Measurements from ENCODE around the gene GLRX2.
"Not testable (repeated sequence)": the region's sequence is repeated elsewhere in the genome, so short reads cannot be mapped to it uniquely, and the experiment has no call there.

Gene GLRX2

DNA sequence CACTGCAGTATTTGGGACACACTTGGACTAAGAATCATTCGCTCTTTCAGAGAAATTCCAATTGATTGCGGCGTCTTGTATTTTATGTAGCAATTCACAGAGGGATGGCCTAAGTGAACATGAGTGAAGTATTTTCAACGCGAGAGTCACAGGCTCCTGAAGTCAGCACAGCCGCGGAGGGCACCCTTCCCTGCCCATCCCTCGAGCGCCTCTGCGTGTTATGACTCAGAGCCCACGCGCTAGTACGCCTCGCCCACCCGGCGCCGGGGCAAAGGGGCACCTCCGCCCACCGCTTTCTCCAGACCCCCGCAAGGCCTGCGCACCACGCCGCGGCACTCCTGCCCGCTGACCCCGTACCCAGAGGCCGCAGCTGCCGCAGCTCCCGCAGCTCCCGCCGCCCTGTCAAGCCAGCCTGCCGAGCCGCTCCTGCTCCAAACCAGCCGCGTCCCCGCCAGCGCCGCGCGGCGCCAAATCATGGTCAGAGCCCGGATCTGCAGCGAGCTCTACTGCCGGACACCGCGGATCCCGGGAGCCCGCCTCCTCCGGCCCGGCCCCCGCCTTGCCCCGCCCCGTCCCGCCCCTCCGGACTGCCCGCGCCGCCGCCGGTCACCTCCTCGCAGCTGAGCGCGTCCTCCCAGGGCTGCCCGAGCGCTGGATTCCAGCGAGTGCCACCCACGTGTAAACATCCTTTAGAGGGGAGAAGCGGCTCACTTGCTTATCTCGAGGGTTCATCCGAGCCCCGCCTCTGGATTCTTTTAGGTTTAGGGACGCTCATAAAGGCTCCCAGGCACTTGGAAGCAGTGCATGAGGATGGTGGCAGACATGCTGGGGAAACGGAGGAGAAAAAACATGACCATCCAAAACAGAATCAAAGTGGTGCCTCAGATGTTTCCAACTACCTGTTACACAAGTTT is at the start of gene GLRX2:
TSS of gene GLRX2 (minus strand) at position 508 of the 914 bp plus-strand sequence. CDS start at position 476, 32 bp downstream.
- DNase-seq, result peak; percentile 91

DNA sequence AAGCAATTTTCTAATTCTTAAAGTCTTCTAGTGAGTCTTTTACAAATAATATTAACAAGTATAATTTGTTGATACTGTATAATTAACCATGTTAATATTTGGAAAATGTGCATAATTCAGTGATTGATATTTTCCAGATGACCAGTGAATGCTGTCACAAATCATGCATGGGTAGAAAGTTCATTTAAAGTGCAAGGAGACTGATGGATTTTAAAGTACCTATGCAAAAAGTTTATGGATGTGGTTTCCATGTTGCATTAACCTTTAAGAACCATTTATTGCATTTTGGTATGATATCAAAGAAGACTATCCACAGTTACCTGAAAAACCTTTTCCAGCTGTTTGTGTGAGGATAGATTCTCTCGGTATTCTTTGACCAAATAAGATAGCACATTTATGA is 39.8 kb upstream of the GLRX2 start:
- DNase-seq, result no peak

GRCh38 chr1:193144361-193144938 is 39.2 kb upstream of the GLRX2 start:
- DNase-seq, result no peak

DNA sequence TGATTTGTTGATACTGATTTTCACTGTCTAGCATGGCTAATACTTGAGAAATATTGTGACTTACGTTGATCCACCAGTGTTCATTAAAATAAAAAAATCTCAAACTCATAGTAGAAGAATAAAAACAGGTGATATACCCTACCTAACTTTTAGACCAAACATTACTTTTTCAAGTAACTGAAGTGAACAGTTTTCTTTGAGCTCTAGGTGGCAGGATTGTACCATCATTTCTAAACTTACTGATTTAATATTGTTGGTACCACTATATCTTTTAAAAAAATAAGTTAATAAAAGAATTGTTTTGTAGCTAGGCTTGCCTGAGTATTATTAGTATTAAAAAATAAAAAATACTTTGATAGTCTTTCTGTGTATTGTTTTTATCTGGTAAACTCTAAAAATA is 38.1 kb upstream of the GLRX2 start:
- peak; percentile 55 for DNase-seq

GRCh38 chr1:193142409-193142808 is 37.2 kb upstream of the GLRX2 start:
- no peak for DNase-seq

DNA sequence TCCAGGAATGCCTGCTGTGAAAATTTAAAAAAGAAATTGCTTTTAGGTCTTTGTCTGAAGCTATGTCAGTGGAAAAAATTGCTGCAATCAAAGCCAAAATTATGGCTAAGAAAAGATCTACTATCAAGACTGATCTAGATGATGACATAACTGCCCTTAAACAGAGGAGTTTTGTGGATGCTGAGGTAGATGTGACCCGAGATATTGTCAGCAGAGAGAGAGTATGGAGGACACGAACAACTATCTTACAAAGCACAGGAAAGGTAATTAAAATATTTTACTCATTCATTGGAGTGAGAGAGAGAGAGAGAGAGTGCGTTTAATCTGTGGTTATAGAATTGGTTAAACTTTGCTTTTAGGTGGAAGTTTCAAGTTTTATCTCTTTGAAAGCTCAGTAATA is 36.6 kb upstream of the GLRX2 start:
- DNase-seq, result no peak

DNA sequence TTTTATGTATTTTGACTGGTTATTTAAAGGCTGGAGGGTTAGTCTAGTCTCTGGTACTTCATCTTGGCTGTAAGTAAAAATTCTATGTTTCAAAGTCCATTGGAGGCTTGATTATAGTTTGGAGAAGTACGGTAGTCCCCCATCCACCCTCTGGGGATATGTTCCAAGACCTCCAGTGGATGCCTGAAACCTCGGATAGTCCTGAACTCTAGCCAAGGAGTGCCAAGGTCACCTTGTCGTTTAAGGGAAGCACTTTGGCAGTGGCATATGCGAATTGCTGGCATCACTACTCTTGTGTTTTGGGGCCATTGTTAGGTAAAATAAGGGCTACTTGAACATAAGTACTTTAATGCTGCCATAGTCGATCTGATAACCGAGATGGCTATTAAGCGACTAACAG is 35.0 kb upstream of the GLRX2 start:
- no peak for DNase-seq

DNA sequence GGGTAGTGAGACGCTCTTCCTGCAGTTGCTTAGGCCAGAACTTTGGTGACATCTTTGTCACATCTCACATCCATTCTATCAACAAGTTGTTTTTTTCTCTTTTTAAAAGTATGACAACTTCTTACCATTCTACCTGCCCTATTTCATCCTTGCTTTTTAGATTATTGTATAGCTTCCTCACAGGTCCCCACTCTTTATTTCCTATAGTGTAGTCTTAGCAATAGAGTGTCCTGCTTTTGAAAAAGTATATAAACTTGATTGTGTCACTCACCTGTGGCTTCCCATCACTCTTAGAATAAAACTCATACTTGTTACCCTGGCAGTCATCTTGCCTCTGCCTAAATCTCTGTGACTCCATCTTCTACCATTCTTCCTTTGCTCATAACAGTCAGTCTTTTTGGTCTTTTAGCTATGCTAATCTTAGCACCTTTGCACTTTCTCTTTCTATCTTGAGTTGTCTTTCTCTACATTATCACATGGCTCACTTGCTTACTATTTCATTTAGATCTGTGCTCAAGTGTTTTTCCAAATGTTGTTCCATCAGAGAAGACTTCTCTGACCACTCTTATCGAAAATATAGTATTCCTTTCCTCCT is 26.1 kb upstream of the GLRX2 start:
- no peak for DNase-seq

GRCh38 chr1:193125369-193125768 is 20.2 kb upstream of the GLRX2 start:
- no peak for DNase-seq

DNA sequence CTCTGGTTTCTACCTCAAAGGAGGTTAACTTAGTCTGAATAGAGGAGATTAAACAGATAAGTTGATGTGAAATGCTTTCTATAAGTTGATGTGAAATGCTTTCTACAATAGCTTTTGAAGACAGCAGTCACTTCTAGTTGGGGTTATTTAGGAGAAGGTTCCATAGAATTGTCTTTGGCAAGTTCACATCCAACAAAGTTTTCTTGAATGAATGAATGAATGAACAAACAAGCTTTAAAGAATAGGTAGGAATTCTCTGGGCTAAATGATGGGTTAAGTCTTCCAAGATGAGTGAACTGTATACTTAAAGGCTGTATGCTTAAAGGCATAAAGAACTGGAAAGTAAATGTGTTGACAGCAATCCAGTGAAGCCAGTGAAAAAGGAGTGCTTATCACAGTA is 18.5 kb upstream of the GLRX2 start:
- no peak for DNase-seq

DNA sequence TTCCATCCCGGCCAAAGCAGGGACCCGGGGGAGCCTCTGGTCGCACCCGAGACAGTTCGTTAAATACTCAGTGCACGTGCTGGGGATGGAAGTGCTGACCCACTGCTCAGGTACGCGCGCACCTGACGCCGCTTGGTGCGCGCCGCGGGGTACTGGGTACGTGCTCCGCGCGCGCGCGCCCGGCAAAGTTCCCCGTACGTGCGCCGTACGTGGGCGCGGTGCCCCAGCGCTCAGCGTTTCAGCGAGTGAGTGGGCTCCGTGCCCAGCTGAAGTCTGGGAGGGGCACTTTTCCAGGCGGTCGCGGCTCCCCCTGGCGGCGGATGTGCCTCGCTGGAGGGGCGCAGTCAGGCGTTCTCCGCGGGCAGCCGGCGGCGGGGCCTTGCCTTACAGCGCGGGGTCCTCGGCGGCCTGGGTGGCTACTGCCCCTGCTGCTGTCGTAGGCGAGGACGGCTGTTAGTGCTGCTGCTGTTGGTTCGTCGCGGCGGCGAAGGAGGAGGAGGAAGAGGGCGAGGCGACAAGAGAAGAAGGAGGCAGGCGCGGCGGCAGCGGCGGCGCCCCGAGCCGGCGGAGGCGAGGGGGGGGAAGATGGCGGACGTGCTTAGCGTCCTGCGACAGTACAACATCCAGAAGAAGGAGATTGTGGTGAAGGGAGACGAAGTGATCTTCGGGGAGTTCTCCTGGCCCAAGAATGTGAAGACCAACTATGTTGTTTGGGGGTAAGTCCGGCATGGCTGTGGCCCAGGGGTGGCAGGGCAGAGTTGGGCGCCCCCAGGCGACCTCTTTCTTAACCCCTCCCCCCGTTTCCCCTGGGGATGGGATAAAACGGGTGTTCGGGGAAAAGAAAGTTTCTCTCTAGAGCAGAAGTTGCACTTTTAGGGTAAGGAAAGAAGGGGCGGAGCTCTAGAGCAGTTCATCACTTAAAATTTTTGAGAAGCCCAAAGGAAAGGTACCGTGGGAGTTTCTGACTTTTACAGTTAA is 16.7 kb upstream of the GLRX2 start, which contains the start of gene CDC73:
TSS of gene CDC73 (plus strand) at position 416 of the 978 bp plus-strand sequence. CDS start at position 586, 170 bp downstream.
- peak; percentile 98 for DNase-seq

DNA sequence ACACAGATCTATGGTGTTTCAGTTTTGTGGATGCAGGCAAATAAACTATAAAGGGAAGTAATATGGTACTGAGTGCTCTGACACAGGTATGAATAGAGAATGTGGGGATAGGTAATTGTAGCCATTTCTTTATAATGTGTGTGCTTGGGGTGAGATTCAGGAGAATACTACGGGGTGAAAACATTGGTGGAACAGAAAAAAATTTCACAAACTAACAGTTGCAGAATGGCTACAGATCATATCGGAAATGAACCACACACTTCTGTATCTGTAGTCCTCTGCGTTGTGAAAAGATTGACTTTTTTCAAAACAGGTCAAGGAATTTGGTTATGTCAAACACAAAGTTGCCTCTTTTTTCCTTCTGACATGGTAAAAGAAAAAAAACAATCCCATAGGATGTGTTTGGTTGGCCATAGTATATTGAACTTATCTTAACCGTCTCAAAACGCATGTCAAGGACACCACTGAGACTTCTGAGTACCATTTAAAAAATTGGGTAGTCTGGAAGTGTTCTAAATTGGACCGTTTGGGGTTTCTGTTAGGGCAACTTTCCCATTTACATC is 15.5 kb upstream of the GLRX2 start:
- DNase-seq, result no peak

DNA sequence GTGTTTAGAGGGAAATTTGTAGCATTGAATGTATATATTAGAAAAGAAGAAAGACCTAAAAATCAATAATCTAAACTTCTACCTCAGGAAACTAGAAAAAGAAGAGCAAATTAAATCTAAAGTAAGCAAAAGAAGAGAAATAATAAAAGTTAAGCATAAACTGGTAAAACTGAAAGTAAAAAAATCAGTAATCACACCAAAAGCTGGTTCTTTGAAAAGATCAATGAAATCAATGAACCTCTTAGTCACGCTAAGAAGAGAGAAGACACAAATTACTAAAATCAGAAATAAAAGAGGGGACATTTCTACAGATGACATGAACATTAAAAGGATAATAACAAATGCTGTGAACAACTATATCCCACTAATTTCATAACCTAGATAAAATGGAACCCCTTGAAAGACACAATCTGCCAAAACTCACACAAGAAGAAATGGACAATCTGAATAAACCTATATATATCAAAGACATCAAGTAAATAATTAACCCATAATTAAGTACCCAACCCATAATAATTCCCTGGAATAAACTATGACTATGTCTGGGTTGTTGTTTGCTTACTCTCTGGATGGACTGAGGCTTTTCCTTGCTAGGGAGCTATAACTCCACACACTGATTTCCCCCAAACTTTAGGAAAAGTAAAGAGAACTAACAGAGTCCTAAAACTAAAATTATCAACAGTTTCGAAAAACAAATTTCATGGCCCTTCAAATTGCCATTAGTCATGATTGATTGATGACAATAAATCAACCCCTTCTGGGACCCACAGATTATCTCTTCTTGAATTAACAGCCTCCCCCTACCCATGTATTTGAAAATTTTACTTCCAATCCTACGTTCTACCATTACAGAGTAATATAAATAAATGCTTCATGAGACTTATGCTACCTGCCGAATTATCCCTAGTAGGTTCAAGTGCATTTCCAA is 13.9 kb upstream of the GLRX2 start:
- no peak for DNase-seq

GRCh38 chr1:193118194-193118593 is 13.0 kb upstream of the GLRX2 start:
- no peak for DNase-seq

GRCh38 chr1:193117167-193117566 is 12.0 kb upstream of the GLRX2 start:
- not testable (repeated sequence) for DNase-seq

DNA sequence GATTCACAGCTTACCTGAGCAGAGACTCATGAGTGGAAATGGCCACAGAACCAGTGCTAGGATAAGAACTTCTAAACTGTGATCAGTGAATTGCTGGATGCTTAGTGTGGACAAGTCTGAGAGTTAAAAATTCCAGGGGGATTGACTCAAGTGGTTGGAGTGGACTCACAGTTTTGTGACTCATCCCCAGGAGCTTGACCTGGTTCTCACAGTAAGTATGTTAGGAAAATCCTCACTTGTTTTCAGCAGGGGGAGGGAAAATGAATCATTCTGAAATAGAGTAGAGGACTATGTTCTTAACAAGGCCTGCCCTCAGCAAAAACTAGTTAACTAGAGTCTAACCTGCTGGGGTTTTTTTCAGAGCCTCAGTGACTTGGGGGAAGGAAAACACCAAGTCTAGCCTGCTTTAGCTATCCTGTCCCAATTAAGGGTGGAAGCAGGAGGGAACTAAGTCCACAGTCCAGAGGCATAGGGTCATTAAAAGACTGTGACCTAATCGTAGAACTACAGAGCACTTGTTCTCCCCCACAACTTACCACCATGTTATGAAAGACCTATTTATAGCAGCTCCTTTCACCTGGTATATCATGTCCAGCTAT is 10.5 kb upstream of the GLRX2 start:
- DNase-seq, result peak; percentile 11

DNA sequence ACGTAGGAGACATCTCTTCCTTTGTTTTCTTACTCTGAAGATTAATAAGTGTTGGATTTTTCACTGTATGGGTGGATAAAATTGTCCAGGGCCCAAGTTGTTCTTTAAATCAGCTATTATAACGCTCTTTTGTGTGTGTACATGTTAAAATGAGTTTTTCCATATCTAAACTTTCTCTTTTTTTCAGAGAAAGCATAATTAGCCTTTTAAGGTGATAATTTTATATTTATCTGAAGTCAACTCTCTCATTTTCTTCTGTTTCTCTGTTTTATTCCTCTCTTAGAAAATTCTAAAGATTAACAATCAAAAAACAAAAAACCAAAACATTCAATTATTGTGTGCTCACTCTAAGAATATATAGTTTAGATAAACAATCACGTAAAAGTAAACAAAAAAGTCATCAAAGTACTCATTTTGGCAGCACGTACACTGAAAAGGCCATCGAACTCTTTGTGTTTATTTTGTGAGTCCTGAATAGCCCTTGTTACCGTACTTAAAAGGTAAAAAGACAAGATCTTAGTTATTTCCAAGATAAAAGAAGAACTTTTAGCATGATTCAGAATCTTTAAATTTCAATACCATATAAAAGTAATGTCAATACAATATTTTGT is 9.4 kb upstream of the GLRX2 start:
- no peak for DNase-seq

GRCh38 chr1:193113992-193114332 is 8.7 kb upstream of the GLRX2 start:
- no peak for DNase-seq

DNA sequence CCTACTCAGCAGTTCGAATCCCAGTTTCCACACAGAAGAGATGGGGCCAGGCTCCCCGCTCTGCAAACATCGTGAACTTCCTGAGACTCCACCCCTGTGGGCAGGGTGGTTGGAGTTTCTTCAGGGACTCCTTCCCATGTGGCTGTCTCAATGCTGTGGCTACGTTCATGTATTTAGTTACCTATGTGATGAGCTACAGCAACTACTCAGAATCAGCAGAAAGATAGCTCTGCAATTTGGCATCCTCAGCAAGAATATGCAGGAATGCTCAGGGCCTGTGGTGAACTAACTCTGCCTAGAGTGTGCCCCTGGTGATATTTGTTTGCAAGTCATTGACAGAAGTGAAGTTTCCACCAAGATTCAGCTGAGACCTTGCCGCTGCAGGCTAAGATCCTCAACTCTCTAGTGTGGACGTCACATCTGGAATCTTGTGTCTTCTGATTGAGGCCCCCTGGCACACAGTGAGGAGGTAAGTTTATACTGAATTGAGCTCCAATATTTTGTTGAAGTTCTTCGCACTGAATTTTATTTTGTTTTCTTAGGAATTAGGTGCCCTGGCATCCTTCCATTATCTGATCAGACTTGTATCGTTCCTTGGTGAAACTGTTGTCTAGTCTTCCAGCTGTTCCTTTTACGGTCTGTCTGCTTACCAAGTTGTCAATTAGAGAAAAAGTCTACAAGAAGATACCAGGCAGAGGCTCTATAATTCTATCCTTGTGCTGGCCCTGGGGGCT is 8.2 kb upstream of the GLRX2 start:
- DNase-seq, result no peak

Data from eye (tissue), 1 donor.